Prostate gland (tissue), 2 donors: Measurements from ENCODE around the gene TRIM43B.
"Not testable (repeated sequence)": the region's sequence is repeated elsewhere in the genome, so short reads cannot be mapped to it uniquely, and the experiment has no call there.

Experiments
- POLR2A ChIP-seq: fragments of 450-650 bp; IDR thresholded peaks from one replicate; pipeline ENCODE4 v1.6.1; 2016; ENCODE audit warnings: antibody characterized with exemption, mild to moderate bottlenecking
- TF ChIP-seq, protein P1 (sequence below), 4 experiments: fragments of 200-600 bp in 2 of 4; fragments of 450-650 bp in 2 of 4; sonication (generic) in 2 of 4; IDR thresholded peaks; 1 replicate in 3 of 4; 2 replicates in 1 of 4; pipeline ENCODE4 v1.5.1; 2016 to 2019; ENCODE audit warnings: antibody characterized with exemption in 4 of 4, mild to moderate bottlenecking in 2 of 4, moderate library complexity in 2 of 4

DNA sequence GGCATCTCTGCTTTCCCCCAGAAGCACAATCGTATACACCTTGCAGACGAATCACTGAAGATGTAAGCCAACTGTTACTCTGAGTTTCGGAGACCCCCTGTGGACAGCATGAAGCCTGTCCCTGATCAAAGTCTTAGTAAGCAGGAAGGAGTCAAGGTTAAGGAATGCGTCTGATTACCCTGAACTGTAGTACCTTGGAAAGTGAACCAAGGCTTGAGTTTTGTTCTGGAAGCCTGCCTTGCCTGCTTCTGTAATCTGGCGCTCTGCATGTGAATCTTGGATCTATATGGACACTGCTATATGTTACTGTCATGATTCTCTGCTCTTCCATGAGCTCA lies 48.7 kb downstream of the TRIM43B start:
- not testable (repeated sequence) for TF ChIP-seq POLR2A
- TF ChIP-seq, protein P1, sequence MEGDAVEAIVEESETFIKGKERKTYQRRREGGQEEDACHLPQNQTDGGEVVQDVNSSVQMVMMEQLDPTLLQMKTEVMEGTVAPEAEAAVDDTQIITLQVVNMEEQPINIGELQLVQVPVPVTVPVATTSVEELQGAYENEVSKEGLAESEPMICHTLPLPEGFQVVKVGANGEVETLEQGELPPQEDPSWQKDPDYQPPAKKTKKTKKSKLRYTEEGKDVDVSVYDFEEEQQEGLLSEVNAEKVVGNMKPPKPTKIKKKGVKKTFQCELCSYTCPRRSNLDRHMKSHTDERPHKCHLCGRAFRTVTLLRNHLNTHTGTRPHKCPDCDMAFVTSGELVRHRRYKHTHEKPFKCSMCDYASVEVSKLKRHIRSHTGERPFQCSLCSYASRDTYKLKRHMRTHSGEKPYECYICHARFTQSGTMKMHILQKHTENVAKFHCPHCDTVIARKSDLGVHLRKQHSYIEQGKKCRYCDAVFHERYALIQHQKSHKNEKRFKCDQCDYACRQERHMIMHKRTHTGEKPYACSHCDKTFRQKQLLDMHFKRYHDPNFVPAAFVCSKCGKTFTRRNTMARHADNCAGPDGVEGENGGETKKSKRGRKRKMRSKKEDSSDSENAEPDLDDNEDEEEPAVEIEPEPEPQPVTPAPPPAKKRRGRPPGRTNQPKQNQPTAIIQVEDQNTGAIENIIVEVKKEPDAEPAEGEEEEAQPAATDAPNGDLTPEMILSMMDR (IDR thresholded peaks at IDR 0.05), result not testable (repeated sequence)
